BJ (cell line): ENCODE data around the gene ALCAM. TPM values are rescaled to one million over a fixed set of nuclear protein-coding genes. Genes with fewer than 3 reads are reported as not detected.

Source experiments
- CTCF ChIA-PET: fragments of 350-600 bp; formaldehyde crosslinking; extraction: SDS; loops from one replicate; lab custom pipeline; 2021; ENCODE audit warnings: antibody characterized with exemption, inconsistent platforms; lab: Yijun Ruan, JAX
- POLR2A ChIA-PET: fragments of 300-600 bp; sonication (Branson Sonifier 250); formaldehyde crosslinking; extraction: SDS; loops from one replicate; lab custom pipeline; 2021; ENCODE audit warnings: antibody characterized with exemption; lab: Charles Lee
- DNase-seq: peaks from one replicate; pipeline ENCODE4 v3.0.0-alpha.2; 2011; ENCODE audit warnings: low read depth
- H3K27me3 ChIP-seq: 2 replicates; pipeline ENCODE4 v1.6.0; 2011; ENCODE audit warnings: low read length; ENCODE audit not compliant: control insufficient read depth, insufficient read depth
- H3K36me3 ChIP-seq: 2 replicates; pipeline ENCODE4 v1.5.1; 2011; ENCODE audit warnings: low read length; ENCODE audit not compliant: control insufficient read depth, insufficient read depth
- H3K4me3 ChIP-seq: 2 replicates; pipeline ENCODE4 v1.5.1; 2011; ENCODE audit warnings: low read depth, mild to moderate bottlenecking, control low read depth, low read length
- CTCF ChIP-seq: IDR thresholded peaks from 2 replicates; pipeline ENCODE4 v1.5.1; 2011; ENCODE audit warnings: low read depth, mild to moderate bottlenecking, control low read depth, inconsistent platforms, low read length, moderate library complexity; ENCODE audit not compliant: insufficient read depth
- polyA plus RNA-seq: library from polyadenylated mRNA; depleted of rRNA; stranded (reverse); fragments of >200 nt; gene quantifications from 2 replicates; pipeline ENCODE4 v1.2.3, GENCODE V29; 2011

Gene ALCAM
- polyA plus RNA-seq, 1 experiment = 89.5 TPM

GRCh38 chr3:105555206-105555605, 188.5 kb downstream of the ALCAM start:
- Histone ChIP-seq H3K4me3 (no peak overlapping the region), H3K36me3 (no peaks in the 10 kb centered on the region), H3K27me3 (no peaks in the 10 kb centered on the region)
- POLR2A ChIA-PET = no interaction called here
- CTCF ChIA-PET = interaction anchor here (1.2 kb wide), 1 partner anchor 50 kb away, joined by 3 read pairs; no protein-coding TSS in a partner anchor
- DNase-seq = no peak
- no peak for TF ChIP-seq CTCF

GRCh38 chr3:105559856-105560255, 193.1 kb downstream of the ALCAM start:
- no peak for DNase-seq
- POLR2A ChIA-PET = interaction anchor here (0.5 kb wide), 1 partner anchor 779 kb away, joined by 3 read pairs; no protein-coding TSS in a partner anchor

GRCh38 chr3:105561876-105562275, 195.2 kb downstream of the ALCAM start:
- H3K27me3 ChIP-seq = no peaks in the 10 kb centered on the region
- no peak for TF ChIP-seq CTCF
- H3K36me3 ChIP-seq = no peaks in the 10 kb centered on the region
- ChIA-PET POLR2A (no interaction called here), CTCF (no interaction called here)
- no peak for DNase-seq
- no peak overlapping the region for H3K4me3 ChIP-seq

More at GRCh38 chr3:105559856-105560255, 193.1 kb downstream of the ALCAM start:
- no peak for TF ChIP-seq CTCF
- CTCF ChIA-PET = interaction anchor here (0.7 kb wide), 1 partner anchor 15 kb away, joined by 3 read pairs; no protein-coding TSS in a partner anchor
- Histone ChIP-seq H3K36me3 (no peaks in the 10 kb centered on the region), H3K27me3 (no peaks in the 10 kb centered on the region), H3K4me3 (no peak overlapping the region)

GRCh38 chr3:105564546-105565288, 198.0 kb downstream of the ALCAM start:
- ChIA-PET POLR2A (no interaction called here), CTCF (no interaction called here)
- no peaks in the 10 kb centered on the region for H3K36me3 ChIP-seq
- DNase-seq = no peak
- TF ChIP-seq CTCF = no peak
- H3K27me3 ChIP-seq = no peaks in the 10 kb centered on the region
- no peak overlapping the region for H3K4me3 ChIP-seq

GRCh38 chr3:105571005-105571404, 204.3 kb downstream of the ALCAM start:
- POLR2A ChIA-PET = no interaction called here
- no peak for DNase-seq
- H3K27me3 ChIP-seq = no peaks in the 10 kb centered on the region
- TF ChIP-seq CTCF = no peak
- CTCF ChIA-PET = no interaction called here
- H3K36me3 ChIP-seq = no peaks in the 10 kb centered on the region
- H3K4me3 ChIP-seq = no peak overlapping the region
